Hepatic stellate cell (primary cell): ENCODE results near the gene ELAPOR2.
"Not testable (repeated sequence)": the region's sequence is repeated elsewhere in the genome, so short reads cannot be mapped to it uniquely, and the experiment has no call there.

Experiments used
- DNase-seq: peaks from one replicate; pipeline ENCODE4 v3.0.0; 2011; ENCODE audit warnings: low spot score

The ELAPOR2 gene, protein sequence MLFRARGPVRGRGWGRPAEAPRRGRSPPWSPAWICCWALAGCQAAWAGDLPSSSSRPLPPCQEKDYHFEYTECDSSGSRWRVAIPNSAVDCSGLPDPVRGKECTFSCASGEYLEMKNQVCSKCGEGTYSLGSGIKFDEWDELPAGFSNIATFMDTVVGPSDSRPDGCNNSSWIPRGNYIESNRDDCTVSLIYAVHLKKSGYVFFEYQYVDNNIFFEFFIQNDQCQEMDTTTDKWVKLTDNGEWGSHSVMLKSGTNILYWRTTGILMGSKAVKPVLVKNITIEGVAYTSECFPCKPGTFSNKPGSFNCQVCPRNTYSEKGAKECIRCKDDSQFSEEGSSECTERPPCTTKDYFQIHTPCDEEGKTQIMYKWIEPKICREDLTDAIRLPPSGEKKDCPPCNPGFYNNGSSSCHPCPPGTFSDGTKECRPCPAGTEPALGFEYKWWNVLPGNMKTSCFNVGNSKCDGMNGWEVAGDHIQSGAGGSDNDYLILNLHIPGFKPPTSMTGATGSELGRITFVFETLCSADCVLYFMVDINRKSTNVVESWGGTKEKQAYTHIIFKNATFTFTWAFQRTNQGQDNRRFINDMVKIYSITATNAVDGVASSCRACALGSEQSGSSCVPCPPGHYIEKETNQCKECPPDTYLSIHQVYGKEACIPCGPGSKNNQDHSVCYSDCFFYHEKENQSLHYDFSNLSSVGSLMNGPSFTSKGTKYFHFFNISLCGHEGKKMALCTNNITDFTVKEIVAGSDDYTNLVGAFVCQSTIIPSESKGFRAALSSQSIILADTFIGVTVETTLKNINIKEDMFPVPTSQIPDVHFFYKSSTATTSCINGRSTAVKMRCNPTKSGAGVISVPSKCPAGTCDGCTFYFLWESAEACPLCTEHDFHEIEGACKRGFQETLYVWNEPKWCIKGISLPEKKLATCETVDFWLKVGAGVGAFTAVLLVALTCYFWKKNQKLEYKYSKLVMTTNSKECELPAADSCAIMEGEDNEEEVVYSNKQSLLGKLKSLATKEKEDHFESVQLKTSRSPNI

DNA sequence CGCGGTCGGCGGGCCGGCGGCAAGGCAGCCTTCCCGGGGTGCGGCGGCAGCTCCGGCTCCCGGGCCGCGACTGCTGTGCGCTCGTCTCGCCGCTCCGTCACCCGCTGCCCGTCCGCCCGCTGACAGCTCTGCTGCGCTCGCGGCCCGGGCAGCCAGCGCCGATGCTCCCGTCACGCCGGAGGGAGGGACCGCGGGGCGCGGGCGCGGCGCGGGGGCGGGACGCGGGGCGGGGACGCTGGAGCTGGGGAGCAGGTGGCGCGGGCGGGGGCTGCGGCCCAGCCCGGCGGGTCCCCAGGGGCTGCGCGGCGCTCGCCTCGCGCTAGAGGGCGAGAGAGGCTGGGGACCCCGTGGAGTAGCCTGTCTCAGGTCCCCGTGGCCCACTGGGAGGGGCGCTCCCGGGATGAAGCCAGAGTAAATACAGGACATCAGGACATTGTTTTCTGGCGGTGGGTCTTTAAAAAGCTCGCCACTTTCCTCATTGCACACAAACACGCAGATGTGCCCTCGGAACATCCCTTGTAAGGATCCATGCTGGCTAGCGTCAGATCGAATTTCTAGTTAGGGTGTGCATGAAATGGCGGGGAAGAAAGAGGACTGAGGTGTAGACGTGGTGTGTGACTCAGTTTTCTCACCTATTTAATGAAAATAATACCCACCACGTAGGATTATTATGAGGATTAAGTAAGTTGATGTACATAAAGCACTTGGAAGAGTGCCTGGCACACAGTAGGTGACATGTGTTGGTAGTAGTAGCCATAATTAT is at the start of gene ELAPOR2:
ELAPOR2 (minus strand) TSS at position 130 of the 763 bp plus-strand sequence. CDS start 141 bp downstream, outside the sequence.
- peak; percentile 59 for DNase-seq

DNA sequence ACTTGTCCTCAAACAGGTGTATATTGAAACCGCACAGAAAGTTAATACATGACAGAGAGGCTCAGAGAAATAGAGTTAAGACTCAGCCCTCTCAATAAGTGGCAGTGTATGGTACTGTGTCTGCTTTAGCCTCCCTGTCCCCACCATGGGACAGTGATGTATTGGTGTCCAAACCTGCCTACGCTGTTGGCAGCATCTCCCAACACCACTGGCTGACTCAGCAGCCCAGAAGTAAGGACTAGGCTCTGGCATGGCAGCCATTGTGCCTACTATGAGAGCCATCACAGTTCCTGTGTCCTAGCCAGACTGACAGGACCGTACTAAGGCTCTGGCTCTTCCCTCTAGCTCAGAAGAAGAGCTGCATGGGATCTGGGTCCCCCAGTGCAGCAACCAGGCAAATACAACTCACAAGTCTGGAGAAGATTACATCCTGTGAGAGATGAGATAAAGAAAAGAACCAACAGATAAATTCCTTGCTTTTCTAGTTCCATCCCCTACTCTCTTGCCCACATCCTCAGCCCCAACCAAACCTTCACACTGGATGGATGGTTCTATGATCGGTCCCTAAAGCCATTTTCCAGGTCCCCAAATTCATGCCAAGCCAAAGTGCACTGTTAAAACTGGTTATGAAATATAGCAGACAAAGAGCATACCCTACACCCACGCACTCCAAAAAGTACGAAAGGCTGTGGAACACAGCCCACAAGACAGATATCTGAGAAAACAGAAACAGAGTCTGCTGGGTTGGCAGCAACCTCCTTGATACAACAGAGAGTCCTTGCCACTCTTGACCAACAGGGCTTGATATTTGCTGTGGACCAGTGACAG is 48.7 kb upstream of the ELAPOR2 start:
- no peak for DNase-seq

DNA sequence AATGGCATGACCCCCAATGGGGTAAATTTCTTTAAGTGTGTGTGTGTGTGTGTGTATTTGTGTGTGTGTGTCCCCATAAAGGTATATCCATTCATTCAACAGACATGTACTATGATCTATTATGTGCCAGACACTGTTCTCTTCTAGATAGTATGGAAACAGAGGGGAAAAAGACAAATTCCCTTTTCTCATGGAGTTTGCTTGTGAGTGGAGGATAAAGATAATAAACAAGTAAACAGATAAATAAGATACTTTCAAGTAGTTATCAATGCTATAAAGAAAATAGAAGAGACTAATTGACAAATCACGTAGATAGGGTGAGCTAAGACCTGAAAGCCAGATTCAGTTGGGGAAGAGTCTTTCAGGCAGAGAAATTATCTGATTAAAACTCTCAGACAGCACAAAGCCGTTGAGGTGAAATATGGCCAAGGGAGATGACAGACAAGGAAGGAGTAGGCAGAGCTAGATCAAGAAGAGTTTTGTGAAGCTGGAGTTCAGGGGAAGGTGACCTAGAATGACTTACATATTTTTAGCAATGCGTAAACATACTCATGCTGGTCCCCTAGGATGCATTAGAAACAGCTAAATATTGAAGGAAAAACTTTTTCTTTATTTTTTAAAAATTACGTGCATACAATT is 47.6 kb upstream of the ELAPOR2 start:
- no peak for DNase-seq

DNA sequence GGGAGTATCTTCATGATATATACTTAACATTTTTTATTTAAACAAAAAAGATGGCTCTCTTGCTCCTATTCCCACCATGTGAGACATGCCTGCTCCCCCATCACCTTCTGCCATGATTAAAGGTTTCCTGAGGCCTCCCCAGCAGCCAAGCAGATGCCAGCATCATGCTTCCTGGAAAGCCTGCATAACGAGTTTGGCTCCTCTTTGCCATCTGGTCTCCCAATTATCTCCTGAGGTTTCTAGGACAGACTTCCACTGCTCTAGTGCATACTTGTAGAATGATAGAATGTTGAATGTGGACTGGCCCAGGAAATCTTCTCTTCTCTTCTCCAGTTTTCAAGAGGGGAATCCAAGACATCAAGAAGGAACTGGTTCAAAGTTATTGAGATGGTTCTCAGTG is 45.9 kb upstream of the ELAPOR2 start:
- no peak for DNase-seq

DNA sequence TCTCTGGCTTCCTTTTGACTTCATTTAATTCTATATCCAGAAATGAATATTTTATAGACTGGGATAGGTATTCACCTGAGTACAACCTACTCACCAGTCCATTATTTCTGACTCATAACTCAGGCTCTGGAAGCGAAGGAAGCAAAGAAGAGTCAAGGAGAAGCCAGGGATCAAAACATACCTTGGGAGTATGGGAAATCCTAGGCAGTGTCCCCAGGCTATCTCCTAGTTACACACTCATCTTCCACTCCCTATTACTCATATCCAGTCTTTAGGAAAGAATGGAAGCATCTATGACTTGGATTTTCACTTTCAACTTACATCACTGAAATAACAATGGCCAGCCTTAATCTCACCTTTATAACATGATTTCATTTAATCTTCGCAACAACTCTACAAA is 40.9 kb upstream of the ELAPOR2 start:
- DNase-seq = no peak

DNA sequence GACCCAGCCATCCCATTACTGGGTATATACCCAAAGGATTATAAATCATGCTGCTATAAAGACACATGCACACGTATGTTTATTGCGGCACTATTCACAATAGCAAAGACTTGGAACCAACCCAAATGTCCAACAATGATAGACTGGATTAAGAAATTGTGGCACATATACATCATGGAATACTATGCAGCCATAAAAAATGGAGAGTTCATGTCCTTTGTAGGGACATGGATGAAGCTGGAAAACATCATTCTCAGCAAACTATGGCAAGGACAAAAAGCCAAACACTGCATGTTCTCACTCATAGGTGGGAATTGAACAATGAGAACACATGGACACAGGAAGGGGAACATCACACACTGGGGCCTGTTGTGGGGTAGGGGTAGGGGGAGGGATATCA is 37.9 kb upstream of the ELAPOR2 start:
- not testable (repeated sequence) for DNase-seq

DNA sequence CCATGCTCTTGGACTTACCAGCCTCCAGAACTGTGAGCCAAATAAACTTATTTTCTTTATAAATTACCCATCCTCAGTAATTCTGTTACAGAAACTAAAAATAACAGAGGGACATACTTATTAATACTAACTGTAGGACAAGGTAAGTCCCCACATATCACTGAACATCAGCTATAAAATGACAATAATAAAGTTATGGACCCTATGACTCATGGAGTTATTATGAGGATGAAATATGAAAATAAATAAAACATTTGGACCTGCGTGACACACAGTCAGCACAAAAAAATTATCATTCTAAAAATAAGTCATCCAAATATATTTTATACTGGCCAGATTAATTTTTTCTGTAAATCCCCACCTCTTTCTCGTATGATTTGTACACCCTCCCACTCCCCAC is 34.9 kb upstream of the ELAPOR2 start:
- DNase-seq = no peak

DNA sequence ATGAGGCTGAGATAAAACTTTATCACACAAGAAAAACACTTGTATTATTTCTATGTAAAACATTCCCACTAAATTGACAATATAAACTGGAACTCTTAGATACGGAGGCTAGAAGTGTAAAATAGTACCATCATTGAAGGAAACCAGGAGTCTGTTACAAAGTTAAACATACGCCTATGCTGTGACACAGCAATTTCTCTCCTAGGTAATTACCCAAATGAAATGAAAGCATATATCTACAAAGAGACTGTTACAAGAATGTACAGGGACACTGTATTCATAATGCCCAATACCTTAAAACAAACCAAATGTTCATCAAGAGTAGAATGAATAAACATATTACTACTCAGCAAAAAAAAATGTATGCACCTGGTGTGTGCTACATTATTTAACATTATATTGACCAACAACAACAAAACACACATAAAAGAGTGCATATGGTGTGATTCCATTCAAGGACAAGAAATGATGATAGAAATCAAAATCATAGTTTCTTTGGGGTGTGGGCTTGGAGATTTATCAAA is 33.2 kb upstream of the ELAPOR2 start:
- no peak for DNase-seq

DNA sequence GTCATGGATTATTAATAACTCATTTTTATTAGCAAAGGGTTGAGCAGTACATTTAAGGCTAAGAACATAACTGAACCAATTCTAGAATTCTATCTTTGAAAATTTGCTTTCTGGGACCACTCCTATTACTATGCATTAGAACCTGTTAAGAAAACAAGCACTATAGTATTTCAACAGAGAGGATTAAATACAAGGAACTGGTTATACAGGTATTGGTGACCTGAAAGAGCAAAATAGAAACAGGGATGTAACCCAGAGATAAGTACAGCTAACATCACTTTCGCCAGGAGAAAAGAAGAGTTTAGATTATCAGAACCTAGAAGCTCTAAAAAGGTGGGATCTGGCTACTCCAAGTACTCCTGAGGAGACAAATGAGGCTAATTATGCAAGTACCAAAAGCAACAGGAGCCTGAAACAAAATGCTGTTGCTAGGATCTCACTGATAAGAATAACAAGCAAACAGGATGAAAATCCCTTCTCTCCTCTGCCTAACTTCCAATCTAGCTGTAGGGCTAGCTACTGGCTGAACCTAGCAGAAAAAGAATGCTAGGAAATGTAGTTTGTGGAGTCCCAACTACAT is 32.1 kb upstream of the ELAPOR2 start:
- no peak for DNase-seq

DNA sequence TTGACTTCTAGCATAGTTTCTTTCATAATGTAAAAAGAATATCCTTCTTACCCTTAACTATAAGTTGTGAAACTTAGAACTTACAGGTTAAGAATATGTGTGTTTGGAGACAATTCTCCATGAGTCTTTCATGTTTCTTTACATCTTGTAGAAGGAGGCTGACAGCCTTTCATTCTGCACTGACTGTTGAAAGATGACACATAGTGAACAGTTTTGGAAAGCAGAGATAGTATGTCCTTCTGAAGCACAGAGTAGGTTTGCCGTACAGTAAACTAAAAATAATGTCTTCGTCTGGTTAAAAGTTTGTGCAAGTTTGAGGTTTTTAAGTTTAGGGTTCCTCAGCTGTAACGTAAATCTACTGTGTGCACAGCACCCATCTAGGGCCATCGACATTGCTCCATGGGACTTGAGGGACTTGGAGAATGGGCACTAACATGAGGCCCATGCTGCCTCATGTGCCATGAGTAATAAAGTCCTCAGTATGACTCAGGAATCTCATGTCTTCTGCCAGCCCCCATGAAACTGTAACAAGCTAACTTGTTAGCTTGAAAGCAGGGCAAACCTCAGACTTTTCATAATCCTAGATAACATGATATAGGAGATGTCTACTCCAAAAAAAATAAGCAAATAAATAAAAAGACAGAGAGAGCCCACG is 24.5 kb upstream of the ELAPOR2 start:
- DNase-seq = no peak

DNA sequence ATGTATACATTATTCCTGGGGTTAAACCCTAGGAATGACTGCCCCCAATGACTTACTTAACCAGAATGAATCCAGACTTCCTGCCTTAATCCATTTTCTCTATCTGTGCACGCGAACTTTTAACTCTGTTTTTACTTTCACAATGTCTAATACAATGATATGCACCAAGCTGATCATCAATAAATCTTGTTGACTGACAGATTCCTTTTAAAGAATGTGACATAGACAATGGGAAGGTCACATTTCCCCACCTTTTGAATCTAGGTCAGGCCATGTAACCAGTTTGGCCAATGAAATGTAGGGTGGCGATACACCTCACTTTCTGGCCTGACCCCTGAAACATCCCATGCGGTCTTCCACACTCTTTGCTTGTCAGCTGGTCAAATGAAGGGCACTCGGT is 23.2 kb upstream of the ELAPOR2 start:
- no peak for DNase-seq

DNA sequence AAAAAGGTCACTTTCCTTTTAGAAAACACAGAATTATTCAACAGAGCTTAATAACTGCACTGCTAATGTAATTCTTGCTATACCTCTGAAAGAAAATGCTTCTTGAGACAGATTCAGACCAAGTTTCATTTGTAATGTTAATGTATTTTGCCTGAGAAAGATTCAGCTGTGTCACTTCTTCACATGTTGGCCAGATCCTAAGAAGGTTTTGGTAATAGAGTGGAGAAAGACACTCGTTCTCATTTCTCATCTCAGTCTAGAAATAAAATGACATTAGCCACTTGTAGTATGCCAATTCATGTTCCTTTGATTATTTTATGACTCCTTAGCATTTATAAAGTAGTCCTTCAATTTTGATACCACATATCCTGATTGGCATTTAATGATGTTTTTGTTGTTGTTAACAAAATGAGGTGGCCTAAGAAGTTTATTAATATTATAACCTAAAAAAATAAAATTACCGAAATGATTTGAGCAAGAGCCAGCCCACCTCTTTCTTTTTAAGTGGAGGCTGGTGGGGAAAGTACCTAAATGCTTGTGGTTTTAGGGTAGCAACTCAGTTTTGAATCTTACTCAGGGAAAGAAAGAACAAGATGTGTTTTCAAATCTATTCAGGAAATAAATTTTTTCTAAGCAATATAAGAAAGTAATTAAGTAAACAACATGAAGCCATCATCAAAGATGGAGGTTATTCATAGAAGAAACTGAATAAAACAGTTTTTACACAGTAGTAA is 16.4 kb upstream of the ELAPOR2 start:
- no peak for DNase-seq

DNA sequence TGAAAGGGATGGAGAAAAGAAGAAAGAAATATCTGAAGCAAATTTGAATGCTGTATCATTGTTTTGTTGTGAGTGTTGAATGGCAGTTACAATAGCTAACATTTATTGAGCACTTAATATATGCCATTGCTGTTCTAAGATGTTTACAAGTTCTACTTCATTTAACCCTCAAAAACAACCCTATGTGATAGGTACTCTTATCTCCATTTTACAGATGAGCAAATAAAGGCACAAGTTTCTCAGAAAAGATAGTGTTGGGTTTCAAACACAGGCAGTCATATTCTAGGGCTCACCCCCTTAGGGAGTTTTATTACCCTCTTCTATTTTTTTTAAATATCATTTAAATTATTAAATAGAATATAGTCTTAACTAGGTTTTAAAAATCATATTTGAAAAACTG is 8.3 kb upstream of the ELAPOR2 start:
- no peak for DNase-seq

DNA sequence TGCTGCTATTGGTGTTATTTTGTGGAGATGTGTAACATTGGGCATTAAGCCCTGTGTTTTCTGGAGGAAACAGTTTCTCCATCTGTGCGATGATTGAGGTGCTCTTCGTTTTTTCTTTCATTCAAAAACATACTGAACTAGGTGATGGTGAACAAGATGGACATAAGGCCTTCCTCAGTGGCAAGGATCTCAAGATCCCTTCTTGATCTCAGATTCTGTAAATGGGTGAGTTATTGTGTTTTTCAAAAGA is 759 bp upstream of the ELAPOR2 start:
- DNase-seq = no peak

DNA sequence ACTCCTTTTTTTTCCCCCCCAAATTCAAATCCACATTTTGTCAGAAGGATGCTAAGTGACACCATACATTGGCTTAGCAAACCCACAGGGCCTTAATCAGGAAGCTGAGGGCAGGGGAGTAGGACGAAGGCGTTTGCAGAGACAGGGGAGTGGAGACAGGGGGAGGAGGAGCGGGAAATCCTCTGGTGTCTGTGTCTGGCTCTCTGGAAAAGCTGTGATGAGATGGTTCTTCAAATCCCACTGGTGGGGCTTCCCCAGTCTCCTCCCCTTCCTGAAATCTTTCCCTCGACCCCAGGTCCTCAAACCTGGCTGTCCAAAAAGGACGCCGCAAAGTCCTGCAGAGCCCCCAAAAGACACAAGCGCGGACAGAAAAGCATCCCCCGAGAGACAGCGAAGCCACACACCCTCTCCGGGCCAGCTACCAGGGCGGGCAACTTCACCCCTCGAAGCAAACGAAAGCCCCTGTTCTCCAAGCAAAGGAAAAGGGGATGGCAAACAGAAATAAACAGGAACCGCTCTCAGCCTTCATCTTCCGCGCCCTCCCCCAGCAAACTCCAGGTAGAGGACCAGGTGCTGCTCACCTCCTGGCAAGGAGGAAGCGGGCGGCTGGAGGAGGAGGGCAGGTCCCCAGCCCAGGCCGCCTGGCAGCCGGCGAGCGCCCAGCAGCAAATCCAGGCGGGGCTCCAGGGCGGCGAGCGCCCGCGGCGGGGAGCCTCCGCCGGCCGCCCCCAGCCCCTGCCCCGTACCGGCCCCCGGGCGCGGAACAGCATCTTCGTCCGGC is 520 bp downstream of the ELAPOR2 start:
- peak; percentile 10 for DNase-seq

DNA sequence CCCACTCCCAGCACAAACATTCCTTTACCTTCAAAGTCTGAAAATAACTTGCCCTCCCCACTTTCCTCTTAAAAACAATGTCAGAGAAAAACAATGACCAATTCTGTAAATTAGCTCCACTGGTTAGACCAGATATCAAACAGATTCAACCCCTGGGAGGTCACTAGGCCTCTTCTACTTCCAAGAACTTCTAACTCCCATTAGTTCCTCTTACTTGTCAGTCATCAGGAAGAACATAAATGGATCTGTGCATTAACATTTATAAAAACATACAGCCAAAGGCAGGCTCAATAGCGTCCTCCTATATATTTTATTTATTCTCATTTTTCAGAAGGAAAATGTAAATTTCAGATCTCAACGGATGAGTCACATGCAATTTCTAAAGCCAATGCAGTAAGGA is 2.2 kb downstream of the ELAPOR2 start:
- DNase-seq = no peak

DNA sequence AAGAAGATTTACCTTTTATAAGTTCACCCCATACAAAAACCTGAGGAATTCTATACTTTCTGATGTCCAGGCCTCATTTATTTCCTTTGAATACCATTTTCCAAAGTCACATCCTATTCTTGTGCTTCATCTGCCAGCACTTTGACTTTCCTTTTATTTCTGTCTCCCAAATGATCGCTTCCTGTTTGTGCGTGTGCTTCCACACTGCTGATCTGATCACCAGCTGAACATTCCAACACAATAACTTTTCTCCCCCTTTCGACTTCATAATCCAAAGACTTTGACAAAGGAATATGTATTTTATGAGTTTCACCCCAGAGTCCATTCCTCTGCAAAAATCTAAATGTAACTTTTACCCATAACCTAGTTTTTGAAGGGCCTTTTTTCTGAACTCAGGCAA is 3.1 kb downstream of the ELAPOR2 start:
- DNase-seq = no peak

DNA sequence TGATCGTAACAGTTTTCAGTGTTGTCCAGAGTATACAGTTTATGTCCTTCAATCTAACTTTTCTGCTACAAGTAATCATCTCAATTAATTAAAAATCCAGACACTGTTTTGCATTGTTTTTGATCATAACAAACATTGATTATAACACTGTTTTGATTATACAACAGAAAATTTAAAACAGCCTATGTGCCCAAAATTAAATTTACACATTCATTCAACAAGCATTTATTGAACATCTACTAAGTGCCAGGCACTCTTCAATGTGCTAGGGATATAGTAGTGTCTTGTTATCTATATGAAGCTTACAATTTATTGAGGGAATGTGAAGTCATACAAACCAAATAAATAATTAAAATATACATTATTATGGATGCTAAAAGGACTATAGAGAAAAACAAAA is 10.6 kb downstream of the ELAPOR2 start:
- no peak for DNase-seq
